ENCODE results near the gene ACBD6.

The ACBD6 gene

DNA sequence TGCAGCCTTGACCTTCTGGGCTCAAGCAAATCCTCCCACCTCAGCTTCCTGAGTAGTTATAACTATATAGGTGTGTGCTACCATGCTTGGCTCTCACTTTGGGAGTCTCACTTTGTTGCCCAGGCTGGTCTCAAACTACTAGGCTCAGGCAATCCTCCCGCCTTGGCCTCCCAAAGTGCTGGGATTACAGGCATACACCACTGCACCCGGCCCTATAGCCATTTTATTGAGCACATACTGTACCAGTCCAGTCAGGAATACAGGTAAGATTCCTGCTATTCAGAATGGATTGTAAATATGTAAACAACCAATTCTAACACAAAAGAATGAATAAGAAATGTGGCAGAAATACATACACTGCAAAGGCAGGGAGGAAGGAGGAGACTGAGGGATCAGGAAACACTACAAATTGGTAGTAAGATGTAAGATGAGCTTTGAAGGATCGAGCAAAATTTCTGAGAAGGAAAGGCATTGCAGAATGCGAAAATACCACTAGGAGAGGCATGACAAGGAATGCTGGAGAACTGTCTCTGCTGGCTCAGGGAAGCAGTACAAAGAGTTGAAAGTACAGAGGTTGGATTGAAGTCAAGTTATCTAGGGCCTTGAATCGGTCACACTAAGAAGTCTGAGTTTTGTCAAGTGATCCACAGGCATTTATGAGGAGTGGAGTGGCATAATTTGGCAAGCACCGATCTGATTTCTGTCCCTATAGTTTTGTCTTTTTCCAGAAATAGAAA, 211.9 kb downstream of the ACBD6 start:
- DNase-seq = no peak

GRCh38 chr1:180288940-180289339, 213.4 kb downstream of the ACBD6 start:
- DNase-seq = no peak

GRCh38 chr1:180287988-180288705, 214.2 kb downstream of the ACBD6 start:
- no peak for DNase-seq

GRCh38 chr1:180286417-180286816, 216.0 kb downstream of the ACBD6 start:
- DNase-seq = no peak

GRCh38 chr1:180283098-180283497, 219.3 kb downstream of the ACBD6 start:
- DNase-seq = no peak

DNA sequence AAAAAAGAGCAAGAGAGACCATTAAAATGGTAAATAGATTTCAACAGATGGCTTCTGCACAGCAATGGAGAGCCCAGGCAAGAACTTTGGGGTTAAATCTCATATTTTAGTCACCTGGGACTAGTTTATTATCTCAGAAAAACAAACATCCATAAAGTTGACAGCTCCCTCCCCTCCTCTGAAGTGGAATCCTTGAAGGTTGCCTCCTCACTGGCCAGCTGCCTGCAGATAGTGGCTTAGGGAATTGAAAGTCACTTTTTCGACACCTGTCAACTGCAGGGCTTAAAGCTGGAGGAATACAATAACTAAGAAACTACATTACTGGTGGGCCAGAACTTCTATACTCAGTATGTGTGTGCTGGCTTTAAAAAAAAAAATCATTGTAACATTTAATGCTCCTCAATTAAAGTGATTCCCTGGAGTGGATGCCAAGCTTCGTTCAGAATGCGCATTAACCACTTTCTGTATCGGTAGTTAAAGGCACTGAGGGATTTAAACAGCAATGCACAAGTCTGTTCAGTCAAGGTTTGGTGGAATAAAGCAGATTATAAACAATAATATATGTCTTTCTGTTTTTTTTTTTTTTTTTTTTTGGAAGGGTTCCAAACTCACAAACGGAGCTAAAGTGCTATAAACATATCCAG, 219.9 kb downstream of the ACBD6 start:
- DNase-seq = no peak

GRCh38 chr1:180281490-180281889, 220.9 kb downstream of the ACBD6 start:
- DNase-seq = no peak

GRCh38 chr1:180280617-180281016, 221.8 kb downstream of the ACBD6 start:
- no peak for DNase-seq

DNA sequence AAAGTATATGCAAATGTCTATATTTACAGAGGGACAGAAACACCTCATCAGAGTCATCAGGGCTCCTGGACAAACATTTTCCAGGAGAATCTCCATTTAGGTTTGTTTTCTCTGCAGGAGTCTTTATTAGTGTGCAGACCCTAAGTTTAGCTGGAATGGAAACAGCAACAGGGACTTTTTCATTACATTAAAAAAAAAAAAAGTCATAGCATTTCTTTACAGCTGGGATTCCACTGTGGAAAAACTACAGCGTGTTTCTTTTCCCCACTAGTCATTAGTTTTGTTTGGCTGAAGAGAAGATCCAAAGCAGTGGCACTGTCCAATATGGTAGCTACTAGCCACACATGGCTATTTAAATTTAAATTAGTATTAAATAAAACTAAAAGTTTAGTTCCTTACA, 222.7 kb downstream of the ACBD6 start:
- DNase-seq = no peak

GRCh38 chr1:180278596-180279395, 223.6 kb downstream of the ACBD6 start:
- no peak for DNase-seq

DNA sequence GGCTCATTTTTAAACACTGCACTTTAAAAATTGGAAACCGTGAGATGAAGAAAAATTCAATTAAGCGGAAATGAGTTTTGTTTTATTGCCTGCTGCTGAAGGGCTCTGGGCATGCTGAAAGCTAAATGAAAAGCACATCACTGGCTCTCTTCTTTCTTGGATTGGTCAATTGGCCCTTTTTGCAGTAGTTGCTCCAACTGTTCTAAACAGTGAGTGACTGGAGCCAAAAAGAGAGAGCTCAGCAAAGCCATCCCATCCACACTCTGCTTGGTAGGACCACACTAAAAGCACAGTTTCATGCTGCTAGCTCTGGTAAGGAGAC, 224.2 kb downstream of the ACBD6 start:
- no peak for DNase-seq

DNA sequence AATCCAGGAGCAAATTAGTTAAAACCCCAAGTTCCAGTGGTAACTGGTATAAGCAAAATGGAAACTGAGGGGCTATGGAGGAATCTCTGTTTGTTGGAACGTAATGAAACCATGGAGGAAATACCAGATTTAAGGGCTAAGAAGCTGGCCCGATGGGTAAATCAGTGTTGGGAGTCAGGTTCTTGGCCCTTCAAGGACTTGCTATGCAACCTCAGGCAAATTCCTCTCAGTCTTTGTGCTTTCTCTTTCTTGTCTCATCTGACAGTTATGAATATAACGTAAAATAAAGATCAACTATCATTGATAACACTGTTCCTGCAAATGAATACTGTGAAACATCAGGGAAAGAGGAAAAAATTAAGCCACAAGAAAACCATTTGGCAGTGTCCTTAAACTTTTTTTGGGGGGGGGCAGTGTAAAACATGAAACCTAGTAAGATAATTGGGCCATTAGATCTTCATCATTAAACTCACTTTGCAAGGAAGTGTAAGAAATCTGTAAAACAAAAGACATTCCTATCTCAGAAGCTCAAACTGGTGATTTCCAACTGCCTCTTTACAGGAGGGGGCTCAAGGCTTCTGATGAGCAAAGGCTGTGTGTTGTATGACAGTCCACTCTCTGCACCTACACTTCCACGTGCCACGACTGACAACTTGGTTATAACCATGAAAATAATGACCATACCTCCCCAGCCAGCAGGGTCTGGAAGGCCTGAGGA, 224.7 kb downstream of the ACBD6 start:
- DNase-seq = no peak

DNA sequence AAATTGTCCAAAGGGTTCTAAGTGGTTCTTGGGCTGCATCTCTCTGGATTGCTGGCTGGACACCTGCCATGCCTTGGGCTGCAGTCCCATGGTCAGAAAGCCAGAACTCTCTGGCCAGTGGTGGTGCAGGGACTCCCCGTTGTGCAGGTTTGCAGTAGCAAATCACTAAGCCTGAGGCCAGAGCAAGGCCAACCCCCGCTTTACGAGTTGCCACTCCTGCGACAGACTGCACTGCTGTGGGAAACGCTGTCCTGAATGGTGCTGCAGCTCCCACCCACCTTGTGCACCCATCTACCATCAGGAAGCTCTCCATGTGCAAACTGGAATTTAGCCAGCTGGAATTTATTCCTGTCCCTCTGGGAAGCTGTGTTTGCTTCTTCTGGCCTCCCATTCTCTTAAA, 226.7 kb downstream of the ACBD6 start:
- no peak for DNase-seq

- DNase-seq = no peak
Observed at GRCh38 chr1:180274221-180274620, 228.2 kb downstream of the ACBD6 start.

DNA sequence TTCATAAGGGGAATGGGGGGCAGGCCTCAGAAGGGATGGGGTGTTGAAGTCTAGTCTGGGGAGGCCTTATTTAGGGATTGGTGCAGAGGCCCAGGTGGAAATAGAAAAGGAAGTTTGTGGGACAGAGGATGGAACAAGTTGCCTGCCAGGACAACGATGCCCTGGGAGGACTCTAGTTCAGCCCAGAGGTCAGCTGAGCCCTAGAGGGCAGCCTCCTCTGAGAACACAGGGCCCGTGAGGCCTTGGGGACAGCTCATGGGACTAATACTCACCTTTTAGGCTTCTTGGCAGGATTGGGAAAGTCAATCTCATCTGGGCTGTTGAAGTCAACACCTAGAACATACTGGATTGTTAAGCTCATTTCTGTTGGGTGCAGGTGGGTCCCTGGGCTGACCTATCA, 229.3 kb downstream of the ACBD6 start:
- no peak for DNase-seq

DNA sequence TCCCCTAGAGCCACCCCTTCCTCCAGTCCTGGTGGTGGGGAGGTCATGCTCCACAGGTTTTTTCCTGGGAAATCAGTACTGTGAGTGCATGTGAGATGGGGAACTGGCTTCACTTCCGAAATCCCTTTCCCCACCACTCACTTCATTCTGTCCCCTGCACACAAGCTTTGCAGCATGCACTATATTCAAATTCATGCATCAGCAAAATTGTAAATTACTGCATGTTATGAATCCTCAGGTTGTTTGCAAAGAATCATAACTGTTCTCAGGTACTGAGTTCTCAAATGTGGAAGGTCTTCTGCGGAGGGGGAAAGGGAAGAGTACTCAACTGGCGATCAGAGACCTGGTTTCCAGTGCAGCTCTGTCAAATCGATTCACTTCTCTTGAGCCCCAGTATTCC, 230.0 kb downstream of the ACBD6 start:
- no peak for DNase-seq

GRCh38 chr1:180271272-180272255, 230.8 kb downstream of the ACBD6 start:
- DNase-seq = peak; percentile 77

GRCh38 chr1:180270530-180271271, 231.7 kb downstream of the ACBD6 start:
- no peak for DNase-seq

DNA sequence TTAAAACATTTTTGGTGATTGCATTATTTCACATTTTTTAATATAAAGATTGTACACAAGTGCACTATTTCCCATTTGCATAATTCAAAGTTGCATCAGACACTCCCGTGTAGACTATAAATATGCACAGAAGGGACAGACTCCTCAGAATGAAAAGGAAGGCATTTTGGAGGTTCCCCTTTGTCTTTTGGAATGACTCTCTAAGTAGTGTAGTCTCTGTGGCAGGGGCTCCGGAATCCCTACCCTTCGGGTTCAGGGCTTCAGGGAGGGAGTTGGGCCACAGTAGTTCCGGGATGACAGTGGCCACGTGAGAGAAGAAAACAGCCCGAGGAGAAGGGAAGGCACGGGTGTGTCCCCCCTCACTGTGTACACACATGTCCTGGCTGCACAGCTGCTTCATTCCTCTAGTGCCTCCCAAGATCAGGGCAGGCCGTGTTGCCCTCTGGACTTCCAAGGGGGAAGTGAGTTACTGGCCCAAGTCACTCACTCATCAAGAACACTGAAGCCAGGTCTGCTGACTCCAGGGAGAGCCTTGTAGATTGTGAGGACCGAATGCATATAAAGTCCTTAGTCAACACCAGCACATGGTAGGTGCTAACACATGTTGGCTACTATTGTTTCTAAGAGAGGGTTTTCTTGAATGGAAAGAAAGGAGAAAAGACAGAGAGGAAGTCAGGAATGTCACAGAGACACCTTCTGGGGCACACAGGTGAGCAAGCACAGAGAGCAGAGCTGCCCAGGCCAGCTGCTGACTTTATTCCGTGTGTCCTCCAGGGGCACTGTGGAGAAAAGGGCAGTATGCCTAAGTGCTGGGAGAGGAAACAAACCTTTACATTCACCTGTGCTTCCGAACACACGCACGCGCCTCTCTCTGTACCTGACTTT, 232.5 kb downstream of the ACBD6 start:
- no peak for DNase-seq

Data from fibroblast of skin of scalp (primary cell).